Measurements from ENCODE around the gene FNDC8.

Gene FNDC8

DNA sequence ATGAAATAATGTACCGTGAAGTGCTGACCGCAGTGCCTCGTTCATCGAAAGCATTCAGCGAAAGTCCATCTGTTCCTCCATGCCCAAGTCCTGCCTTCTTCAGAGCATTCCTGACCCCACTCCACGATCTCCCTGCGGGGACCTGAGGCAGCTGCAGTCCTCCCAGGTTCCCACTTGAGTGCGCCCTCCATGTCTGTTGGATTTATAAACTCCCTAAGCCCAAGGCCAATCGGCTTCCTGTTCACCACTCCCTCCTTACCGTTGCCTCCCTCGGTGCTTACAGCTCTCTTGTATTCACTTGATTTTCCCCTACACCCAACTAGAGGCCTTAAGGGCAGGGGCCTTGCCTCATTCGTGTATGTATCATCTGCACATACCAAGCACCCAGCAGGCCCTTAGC is 4.6 kb upstream of the FNDC8 start:
- DNase-seq (ENCODE audit: low read depth): no peak
- TF ChIP-seq, protein P1, sequence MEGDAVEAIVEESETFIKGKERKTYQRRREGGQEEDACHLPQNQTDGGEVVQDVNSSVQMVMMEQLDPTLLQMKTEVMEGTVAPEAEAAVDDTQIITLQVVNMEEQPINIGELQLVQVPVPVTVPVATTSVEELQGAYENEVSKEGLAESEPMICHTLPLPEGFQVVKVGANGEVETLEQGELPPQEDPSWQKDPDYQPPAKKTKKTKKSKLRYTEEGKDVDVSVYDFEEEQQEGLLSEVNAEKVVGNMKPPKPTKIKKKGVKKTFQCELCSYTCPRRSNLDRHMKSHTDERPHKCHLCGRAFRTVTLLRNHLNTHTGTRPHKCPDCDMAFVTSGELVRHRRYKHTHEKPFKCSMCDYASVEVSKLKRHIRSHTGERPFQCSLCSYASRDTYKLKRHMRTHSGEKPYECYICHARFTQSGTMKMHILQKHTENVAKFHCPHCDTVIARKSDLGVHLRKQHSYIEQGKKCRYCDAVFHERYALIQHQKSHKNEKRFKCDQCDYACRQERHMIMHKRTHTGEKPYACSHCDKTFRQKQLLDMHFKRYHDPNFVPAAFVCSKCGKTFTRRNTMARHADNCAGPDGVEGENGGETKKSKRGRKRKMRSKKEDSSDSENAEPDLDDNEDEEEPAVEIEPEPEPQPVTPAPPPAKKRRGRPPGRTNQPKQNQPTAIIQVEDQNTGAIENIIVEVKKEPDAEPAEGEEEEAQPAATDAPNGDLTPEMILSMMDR (IDR thresholded peaks at IDR 0.05; ENCODE audit: insufficient read depth, low read depth, low read length, missing control alignments): no peak
- H3K4me3 ChIP-seq (ENCODE audit: low read length): no peak overlapping the region

DNA sequence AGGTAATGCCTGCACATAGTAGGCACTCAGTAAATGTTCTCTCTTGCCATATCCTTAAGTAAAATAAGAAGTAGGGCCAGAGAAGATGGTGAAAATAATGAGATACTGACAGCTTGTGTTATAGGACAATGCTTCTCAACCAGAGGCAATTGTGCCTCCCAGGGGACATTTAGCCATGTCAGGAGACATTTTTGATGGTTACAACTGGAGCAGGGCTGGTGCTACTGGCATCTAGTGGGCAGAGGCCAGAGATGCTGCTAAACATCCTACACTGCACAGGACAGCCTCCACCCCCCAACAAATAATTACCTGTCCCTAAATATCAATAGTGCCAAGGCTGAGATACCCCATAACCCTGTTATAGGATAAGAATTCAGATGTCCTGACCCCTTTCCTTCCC is 3.4 kb upstream of the FNDC8 start:
- peak; percentile 52 for DNase-seq (ENCODE audit: low read depth)
- TF ChIP-seq, protein P1 (IDR thresholded peaks at IDR 0.05; ENCODE audit: insufficient read depth, low read depth, low read length, missing control alignments): peak; percentile 57
- no peak overlapping the region for H3K4me3 ChIP-seq (ENCODE audit: low read length)

DNA sequence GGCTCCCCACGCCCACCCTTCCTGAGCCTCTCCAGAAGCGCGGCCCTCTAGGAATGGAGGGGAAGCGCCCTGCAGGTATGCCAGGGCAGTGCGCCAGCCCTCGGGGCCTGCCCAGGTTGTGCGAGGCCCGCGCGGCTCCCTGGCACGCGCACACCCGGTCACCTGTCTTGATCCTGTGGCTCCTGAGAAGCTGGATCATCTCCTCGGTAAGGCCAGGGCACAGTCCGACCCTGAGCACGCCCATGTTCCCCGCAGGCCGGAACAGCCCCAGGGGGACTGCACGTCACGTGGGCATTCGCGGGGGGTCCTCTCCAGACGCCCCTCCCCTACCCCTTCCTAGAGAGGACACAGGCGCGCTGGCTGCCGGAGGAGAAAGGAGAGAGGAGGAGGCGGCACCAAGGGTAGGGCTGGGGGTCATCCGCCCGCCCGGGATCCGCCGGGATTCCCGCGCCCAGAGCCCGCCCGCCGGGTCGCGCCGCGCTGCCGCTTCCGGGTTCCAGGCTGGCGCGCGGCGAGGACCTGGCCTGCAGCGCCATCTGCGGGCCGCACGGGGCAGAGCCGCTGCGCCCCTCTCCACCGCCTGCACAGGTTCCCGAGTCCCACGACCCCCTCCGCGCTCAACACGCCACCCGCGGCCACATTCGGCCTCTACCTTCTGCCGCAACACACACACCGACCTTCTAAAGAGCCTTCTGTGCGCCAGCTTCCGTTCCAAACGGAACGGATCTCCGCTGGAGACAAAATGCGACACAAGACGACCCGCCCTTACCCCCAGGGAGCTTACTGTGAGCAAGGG is 1.8 kb upstream of the FNDC8 start, which contains the start of gene RAD51D:
Gene RAD51D, minus strand, starts transcription at position 491 of the 796 bp plus-strand sequence. Its CDS starts 247 bp downstream, at position 244.
- peak; percentile 63 for DNase-seq (ENCODE audit: low read depth)

DNA sequence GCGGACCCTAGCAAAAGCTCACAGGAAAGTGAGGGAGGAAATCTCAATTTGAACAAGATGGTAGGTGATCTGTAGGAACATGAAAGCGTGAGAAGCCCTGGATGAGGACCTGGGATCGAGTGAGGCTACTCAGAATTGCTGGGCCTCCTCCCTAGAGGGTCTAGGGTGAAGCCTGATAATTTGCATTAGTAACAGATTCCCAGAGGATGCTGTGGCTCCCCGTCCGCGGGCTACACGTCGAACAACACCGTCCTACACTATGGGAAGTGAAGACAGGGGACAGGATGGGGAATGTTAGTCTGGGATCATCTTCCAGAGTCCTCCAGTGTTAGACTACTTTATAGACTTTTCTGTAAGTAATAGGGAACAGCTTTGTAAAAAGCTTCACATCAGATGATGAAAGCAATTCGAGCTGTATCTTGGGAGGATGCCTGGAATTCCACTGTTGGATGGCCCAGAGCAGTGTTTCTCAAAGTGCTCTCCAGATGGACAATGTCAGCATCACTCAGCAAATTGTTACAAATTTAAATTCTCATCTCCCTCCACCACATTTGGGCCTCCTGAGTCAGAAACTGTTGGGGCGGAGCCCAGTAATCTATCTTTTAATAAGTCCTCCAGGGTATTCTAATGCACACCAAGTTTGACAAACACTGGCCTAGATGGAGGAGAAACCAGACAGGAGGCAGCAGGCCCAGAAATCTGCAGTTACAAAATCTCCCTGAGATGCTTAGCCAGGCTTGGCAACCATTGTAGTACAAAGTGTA is 6.5 kb downstream of the FNDC8 start:
- DNase-seq (ENCODE audit: low read depth): no peak
- H3K4me3 ChIP-seq (ENCODE audit: low read length): no peak overlapping the region
- TF ChIP-seq, protein P1 (IDR thresholded peaks at IDR 0.05; ENCODE audit: insufficient read depth, low read depth, low read length, missing control alignments): no peak

More for the DNA sequence above, 1.8 kb upstream of the FNDC8 start, which contains the start of gene RAD51D:
- peak within 1 kb of the TSS; percentile 65 for H3K4me3 ChIP-seq (ENCODE audit: low read length)
- TF ChIP-seq, protein P1 (IDR thresholded peaks at IDR 0.05; ENCODE audit: insufficient read depth, low read depth, low read length, missing control alignments): peak; percentile 57

DNA sequence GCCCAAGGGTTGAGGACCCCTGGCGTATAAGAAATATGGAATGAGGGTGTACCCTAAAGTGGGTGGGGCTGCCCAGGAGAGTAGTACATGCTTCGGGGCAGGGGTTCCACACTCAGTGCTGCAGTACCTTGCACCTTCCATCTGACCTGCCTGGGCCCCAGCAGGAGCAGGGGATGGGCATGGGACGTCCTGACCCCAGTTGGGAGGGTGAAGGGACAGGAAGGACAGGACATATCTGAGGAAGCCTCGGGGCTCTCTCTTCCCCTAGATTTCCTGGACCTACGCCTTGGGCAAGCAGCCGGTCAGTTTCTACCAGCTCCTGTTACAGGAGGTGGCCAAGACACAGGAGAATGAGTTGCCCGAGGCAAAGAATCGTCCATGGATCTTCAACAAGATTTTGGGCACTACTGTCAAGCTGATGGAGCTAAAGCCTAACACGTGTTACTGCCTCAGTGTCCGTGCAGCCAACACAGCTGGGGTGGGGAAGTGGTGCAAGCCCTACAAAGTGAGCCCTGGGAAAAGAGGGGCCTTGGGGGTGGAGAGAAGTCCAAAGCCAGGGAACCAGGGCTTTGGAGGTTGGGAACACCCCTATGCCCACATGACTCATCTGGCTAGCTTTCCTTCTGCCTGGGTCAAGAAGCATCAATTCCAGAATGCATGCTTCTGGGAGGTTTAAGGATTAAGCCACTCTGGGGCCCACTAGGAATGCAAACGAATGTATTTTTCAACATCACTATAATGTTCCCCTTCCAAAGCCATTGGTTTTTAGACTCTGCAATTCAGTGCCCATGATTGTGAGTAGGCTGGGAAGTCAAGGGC is 7.9 kb downstream of the FNDC8 start:
- TF ChIP-seq, protein P1 (IDR thresholded peaks at IDR 0.05; ENCODE audit: insufficient read depth, low read depth, low read length, missing control alignments): no peak
- no peak for DNase-seq (ENCODE audit: low read depth)

DNA sequence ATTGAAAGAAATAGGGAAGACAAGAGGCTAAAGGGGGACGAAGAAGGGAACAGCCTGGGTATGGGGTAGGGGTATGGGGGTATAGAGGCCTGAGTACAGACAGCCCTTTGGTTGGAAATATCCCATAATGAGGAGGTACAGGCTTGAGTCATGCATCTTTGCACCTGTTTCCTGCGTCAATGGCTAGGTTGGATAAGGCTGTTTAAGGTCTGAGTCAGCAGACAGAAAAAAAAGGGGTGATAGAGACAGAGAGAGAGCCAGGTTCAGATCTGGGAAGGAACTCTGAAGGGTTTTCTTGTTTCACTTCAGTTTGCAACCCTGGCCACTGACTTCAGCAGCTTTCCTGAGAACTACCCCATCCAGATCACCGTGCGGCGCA is 8.5 kb downstream of the FNDC8 start:
- TF ChIP-seq, protein P1 (IDR thresholded peaks at IDR 0.05; ENCODE audit: insufficient read depth, low read depth, low read length, missing control alignments): no peak
- H3K4me3 ChIP-seq (ENCODE audit: low read length): no peak overlapping the region
- peak; percentile 20 for DNase-seq (ENCODE audit: low read depth)

More for the DNA sequence above, 7.9 kb downstream of the FNDC8 start:
- H3K4me3 ChIP-seq (ENCODE audit: low read length): no peak overlapping the region

Data from epithelial cell of esophagus (primary cell).